Fibroblast of the aortic adventitia (primary cell): ENCODE results near the gene PIEZO2. TPM values are rescaled to one million over a fixed set of nuclear protein-coding genes. Genes with fewer than 3 reads are reported as not detected.

Source experiments
- DNase-seq: peaks from one replicate; pipeline ENCODE4 v3.0.0-alpha.2; 2010; ENCODE audit warnings: low read depth
- H3K4me3 ChIP-seq: 2 replicates; pipeline ENCODE4 v1.5.1; 2011; ENCODE audit warnings: low read depth, mild to moderate bottlenecking, control low read depth, low read length, moderate library complexity
- CTCF ChIP-seq: IDR thresholded peaks from 2 replicates; pipeline ENCODE4 v1.5.1; 2011; ENCODE audit warnings: mild to moderate bottlenecking, low read length, control low read depth, inconsistent platforms; ENCODE audit not compliant: insufficient read depth
- total RNA-seq: library from RNA; depleted of rRNA; stranded (reverse); fragments of >200 nt; gene quantifications from 2 replicates; pipeline ENCODE4 v1.2.3, GENCODE V29; 2012; ENCODE audit warnings: low replicate concordance

The PIEZO2 gene
- total RNA-seq, 1 donor: 1.6 TPM

DNA sequence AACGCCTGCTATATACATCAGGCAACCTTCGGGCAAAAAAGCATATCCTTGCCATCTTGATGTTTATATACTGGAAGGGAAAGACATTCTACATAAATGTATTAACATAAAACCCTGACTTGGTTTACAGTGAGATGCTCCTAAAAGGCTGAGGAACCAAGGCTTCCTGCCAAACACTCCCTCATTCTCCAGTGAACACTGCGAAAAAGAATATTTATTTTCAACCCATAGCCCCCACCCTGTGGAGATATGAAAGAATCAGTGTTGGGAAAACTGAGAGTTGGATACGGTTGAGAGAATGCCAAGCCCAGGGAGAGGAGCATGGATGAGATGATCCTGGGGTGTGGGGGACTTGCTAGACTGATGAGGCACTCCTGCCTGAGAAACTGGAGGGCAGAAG lies 94.9 kb downstream of the PIEZO2 start:
- TF ChIP-seq CTCF: no peak

DNA sequence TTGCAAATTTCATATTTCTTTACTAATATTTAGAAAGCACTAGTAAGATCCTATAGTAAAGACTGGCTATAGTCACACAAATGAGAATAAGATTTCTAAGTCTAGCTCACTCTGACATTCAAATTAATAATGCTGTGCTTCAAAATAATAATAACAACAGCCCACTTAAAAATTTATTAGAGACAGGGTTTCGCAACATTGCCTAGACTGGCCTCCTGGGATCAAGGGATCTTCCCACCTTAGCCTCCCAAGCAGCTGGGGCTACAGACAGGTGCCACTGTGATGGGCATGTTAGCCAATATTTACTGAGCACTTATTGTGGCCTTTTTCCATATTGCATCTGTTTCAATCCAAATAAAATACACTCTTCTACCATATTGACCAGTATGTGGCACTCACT lies 96.1 kb downstream of the PIEZO2 start:
- DNase-seq: no peak
- no peak overlapping the region for H3K4me3 ChIP-seq
- no peak for TF ChIP-seq CTCF

More for the DNA sequence above, 94.9 kb downstream of the PIEZO2 start:
- H3K4me3 ChIP-seq: no peak overlapping the region
- no peak for DNase-seq

- no peak for DNase-seq
- TF ChIP-seq CTCF: no peak
- no peak overlapping the region for H3K4me3 ChIP-seq
Measured at GRCh38 chr18:11052800-11053199, 96.6 kb downstream of the PIEZO2 start.

DNA sequence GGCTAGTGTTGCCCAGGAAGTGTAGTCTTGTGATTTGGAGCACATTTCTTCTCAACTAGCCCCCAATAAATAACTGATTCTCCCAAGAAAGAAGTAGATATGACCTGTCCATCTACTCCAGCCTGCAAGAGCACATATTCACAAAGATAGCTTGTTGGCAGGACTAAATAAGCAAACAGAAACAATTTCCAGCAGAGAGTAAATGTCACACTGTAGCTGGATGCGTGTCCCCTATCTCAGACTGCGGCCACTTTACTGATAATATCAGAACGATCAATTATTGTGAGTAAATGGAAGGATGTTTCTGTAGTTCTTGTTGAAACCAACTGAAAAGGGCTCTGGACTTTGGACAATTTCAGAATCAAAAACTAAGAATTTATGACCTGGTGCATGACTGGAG lies 97.9 kb downstream of the PIEZO2 start:
- no peak overlapping the region for H3K4me3 ChIP-seq
- TF ChIP-seq CTCF: no peak
- no peak for DNase-seq

GRCh38 chr18:11050966-11051365 lies 98.4 kb downstream of the PIEZO2 start:
- no peak for DNase-seq
- H3K4me3 ChIP-seq: no peak overlapping the region
- no peak for TF ChIP-seq CTCF

DNA sequence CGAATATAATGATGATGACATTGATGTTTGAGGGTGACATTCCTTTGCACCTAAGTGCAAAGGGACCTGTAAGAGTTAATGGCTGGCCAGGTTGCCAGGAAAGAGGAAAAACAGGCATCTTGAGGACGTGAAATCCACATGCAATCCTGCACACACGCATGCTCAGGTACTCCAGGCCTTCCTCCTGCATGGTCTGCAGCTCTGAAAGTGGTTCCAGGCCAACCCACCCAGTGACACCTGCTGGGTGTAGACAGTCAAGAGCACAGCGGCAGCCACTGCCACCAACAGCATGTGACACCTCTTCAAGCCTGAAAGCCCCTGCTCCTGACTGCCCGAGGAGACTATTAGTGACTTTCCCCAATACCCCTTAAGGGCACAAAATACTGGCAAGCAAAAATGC lies 101.6 kb downstream of the PIEZO2 start:
- no peak overlapping the region for H3K4me3 ChIP-seq
- DNase-seq: no peak
- TF ChIP-seq CTCF: no peak

- no peak for TF ChIP-seq CTCF
- no peak for DNase-seq
Measured at GRCh38 chr18:11047156-11047555, 102.2 kb downstream of the PIEZO2 start.

More at GRCh38 chr18:11047156-11047555, 102.2 kb downstream of the PIEZO2 start:
- H3K4me3 ChIP-seq: no peak overlapping the region
